HepG2 (cell line): ENCODE measurements around the gene HCK. TPM values are rescaled to one million over a fixed set of nuclear protein-coding genes. Genes with fewer than 3 reads are reported as not detected.

Experiments used
- AGO1 ChIP-seq: fragments of 200-400 bp; formaldehyde crosslinking; IDR thresholded peaks from 2 replicates; pipeline ENCODE4 v1.6.1; 2017; ENCODE audit warnings: mild to moderate bottlenecking, low read depth, low read length, moderate library complexity; ENCODE audit not compliant: poor library complexity, severe bottlenecking
- BORCS8-MEF2B ChIP-seq: sonication (generic); formaldehyde crosslinking; IDR thresholded peaks from 2 replicates; pipeline ENCODE4 v1.8.0; 2022; ENCODE audit warnings: mild to moderate bottlenecking, missing genetic modification reagents
- CAMTA2 ChIP-seq: sonication (generic); formaldehyde crosslinking; IDR thresholded peaks from 2 replicates; pipeline ENCODE4 v1.4.0; 2020; ENCODE audit warnings: mild to moderate bottlenecking, missing genetic modification reagents, borderline replicate concordance
- CBX5 ChIP-seq: sonication (generic); formaldehyde crosslinking; IDR thresholded peaks from 2 replicates; pipeline ENCODE4 v1.4.0; 2020; ENCODE audit warnings: missing genetic modification reagents, borderline replicate concordance
- CREM ChIP-seq, 2 experiments: sonication (generic) in 1 of 2; formaldehyde crosslinking in 1 of 2; IDR thresholded peaks; 2 replicates each; pipeline versions ENCODE4 v1.4.0 to v1.6.1; 2016 to 2020; ENCODE audit warnings: antibody characterized with exemption in 1 of 2, mild to moderate bottlenecking in 1 of 2, missing genetic modification reagents in 1 of 2
- CTCF ChIP-seq: sonication (generic); formaldehyde crosslinking; IDR thresholded peaks from 2 replicates; pipeline ENCODE4 v1.5.0; 2020; ENCODE audit warnings: mild to moderate bottlenecking, missing genetic modification reagents, moderate library complexity
- ELF1 ChIP-seq: sonication (generic); formaldehyde crosslinking; IDR thresholded peaks from 2 replicates; pipeline ENCODE4 v1.4.0; 2020; ENCODE audit warnings: missing genetic modification reagents
- ERF ChIP-seq: IDR thresholded peaks from 2 replicates; pipeline ENCODE4 v1.6.1; 2018; ENCODE audit warnings: missing biosample characterization, missing genetic modification reagents
- FOXP4 ChIP-seq: sonication (generic); formaldehyde crosslinking; IDR thresholded peaks from 2 replicates; pipeline ENCODE4 v1.4.0; 2020; ENCODE audit warnings: missing genetic modification reagents
- GABPB1 ChIP-seq: IDR thresholded peaks from 2 replicates; pipeline ENCODE4 v1.6.1; 2016; ENCODE audit warnings: mild to moderate bottlenecking, missing genetic modification reagents, moderate library complexity, missing compliant biosample characterization
- GPN1 ChIP-seq: sonication (generic); formaldehyde crosslinking; IDR thresholded peaks from 2 replicates; pipeline ENCODE4 v1.5.1; 2020; ENCODE audit warnings: missing genetic modification reagents, borderline replicate concordance
- HNRNPL ChIP-seq: fragments of 200-400 bp; formaldehyde crosslinking; IDR thresholded peaks from 2 replicates; pipeline ENCODE4 v1.6.1; 2017; ENCODE audit warnings: mild to moderate bottlenecking, low read depth, low read length
- IKZF1 ChIP-seq: fragments of 450-650 bp; IDR thresholded peaks from 2 replicates; pipeline ENCODE4 v1.7.1; 2016
- REL ChIP-seq: sonication (generic); formaldehyde crosslinking; conservative IDR thresholded peaks from 2 replicates; pipeline ENCODE4 v1.8.0; 2022; ENCODE audit warnings: mild to moderate bottlenecking, missing genetic modification reagents, moderate library complexity
- RXRA ChIP-seq: sonication (generic); formaldehyde crosslinking; IDR thresholded peaks from 2 replicates; pipeline ENCODE4 v1.5.1; 2020; ENCODE audit warnings: missing genetic modification reagents
- SMAD9 ChIP-seq: sonication (generic); formaldehyde crosslinking; IDR thresholded peaks from 2 replicates; pipeline ENCODE4 v1.5.1; 2020; ENCODE audit warnings: mild to moderate bottlenecking, missing genetic modification reagents
- SRSF1 ChIP-seq: fragments of 200-400 bp; formaldehyde crosslinking; optimal IDR thresholded peaks from 2 replicates; pipeline ENCODE3; 2017; ENCODE audit warnings: mild to moderate bottlenecking, low read depth, low read length, moderate library complexity
- TBX2 ChIP-seq: sonication (generic); formaldehyde crosslinking; IDR thresholded peaks from 2 replicates; pipeline ENCODE4 v1.5.0; 2020; ENCODE audit warnings: missing genetic modification reagents, mild to moderate bottlenecking, borderline replicate concordance
- XRCC5 ChIP-seq: fragments of 200-400 bp; formaldehyde crosslinking; optimal IDR thresholded peaks from 2 replicates; pipeline ENCODE3; 2017; ENCODE audit warnings: mild to moderate bottlenecking, low read length
- ZBTB20 ChIP-seq: sonication (generic); formaldehyde crosslinking; IDR thresholded peaks from 2 replicates; pipeline ENCODE4 v1.8.1; 2023; ENCODE audit warnings: missing genetic modification reagents, low read depth, mild to moderate bottlenecking, borderline replicate concordance
- ZFP62 ChIP-seq: sonication (generic); formaldehyde crosslinking; IDR thresholded peaks from 2 replicates; pipeline ENCODE4 v1.4.0; 2020; ENCODE audit warnings: missing genetic modification reagents
- ZMYM4 ChIP-seq: sonication (generic); formaldehyde crosslinking; IDR thresholded peaks from 2 replicates; pipeline ENCODE4 v1.8.1; 2023; ENCODE audit warnings: mild to moderate bottlenecking, missing genetic modification reagents
- ZNF121 ChIP-seq: sonication (generic); formaldehyde crosslinking; IDR thresholded peaks from 2 replicates; pipeline ENCODE4 v1.5.0; 2020; ENCODE audit warnings: mild to moderate bottlenecking, missing genetic modification reagents
- ZNF207 ChIP-seq: fragments of 450-650 bp; IDR thresholded peaks from 2 replicates; pipeline ENCODE4 v1.6.1; 2016; ENCODE audit warnings: antibody characterized with exemption, borderline replicate concordance
- ZNF234 ChIP-seq: sonication (generic); formaldehyde crosslinking; conservative IDR thresholded peaks from 2 replicates; pipeline ENCODE4 v1.5.1; 2020; ENCODE audit warnings: mild to moderate bottlenecking, missing genetic modification reagents
- ZNF274 ChIP-seq: sonication (generic); formaldehyde crosslinking; IDR thresholded peaks from 2 replicates; pipeline ENCODE4 v1.5.1; 2020; ENCODE audit warnings: mild to moderate bottlenecking, missing genetic modification reagents
- ZNF614 ChIP-seq: IDR thresholded peaks from 2 replicates; pipeline ENCODE4 v1.6.1; 2018; ENCODE audit warnings: missing biosample characterization, missing genetic modification reagents, inconsistent platforms, borderline replicate concordance
- ZNF678 ChIP-seq: sonication (generic); formaldehyde crosslinking; IDR thresholded peaks from 2 replicates; pipeline ENCODE4 v1.4.0; 2020; ENCODE audit warnings: mild to moderate bottlenecking, missing genetic modification reagents
- ZNF768 ChIP-seq: sonication (generic); formaldehyde crosslinking; IDR thresholded peaks from 2 replicates; pipeline ENCODE4 v1.4.0; 2020; ENCODE audit warnings: missing genetic modification reagents
- polyA plus RNA-seq, 8 experiments: library from polyadenylated mRNA; depleted of rRNA in 3 of 8; stranded (reverse) in 7 of 8; unstranded in 1 of 8; fragments of >200 nt; fragmentation: Illumina TruSeq in 4 of 8; extraction: Trizol in 4 of 8; gene quantifications; 2 replicates each; pipeline versions ENCODE4 v1.2.1 to v1.2.3, GENCODE V29; 2011 to 2016; ENCODE audit warnings: low read depth in 4 of 8, missing spikeins in 1 of 8, mixed read lengths in 1 of 8; ENCODE audit not compliant: insufficient read depth in 1 of 8
- total RNA-seq, 5 experiments: library from RNA; depleted of rRNA; stranded (reverse); fragments of >200 nt; fragmentation: Illumina TruSeq; extraction: Trizol; gene quantifications; 2 replicates each; pipeline ENCODE4 v1.2.3, GENCODE V29; 2016; ENCODE audit warnings: low read depth in 1 of 5
- TF ChIP-seq, protein P1 (sequence below): IDR thresholded peaks from 2 replicates; pipeline ENCODE4 v1.6.1; 2016; ENCODE audit warnings: missing genetic modification reagents, missing compliant biosample characterization

HCK gene
- total and polyA plus RNA-seq, 2 of the 13 experiments (the other 11 are each of a cell fraction or from before 2014, with no cell fraction given): 0.04 TPM; not detected in 1

DNA sequence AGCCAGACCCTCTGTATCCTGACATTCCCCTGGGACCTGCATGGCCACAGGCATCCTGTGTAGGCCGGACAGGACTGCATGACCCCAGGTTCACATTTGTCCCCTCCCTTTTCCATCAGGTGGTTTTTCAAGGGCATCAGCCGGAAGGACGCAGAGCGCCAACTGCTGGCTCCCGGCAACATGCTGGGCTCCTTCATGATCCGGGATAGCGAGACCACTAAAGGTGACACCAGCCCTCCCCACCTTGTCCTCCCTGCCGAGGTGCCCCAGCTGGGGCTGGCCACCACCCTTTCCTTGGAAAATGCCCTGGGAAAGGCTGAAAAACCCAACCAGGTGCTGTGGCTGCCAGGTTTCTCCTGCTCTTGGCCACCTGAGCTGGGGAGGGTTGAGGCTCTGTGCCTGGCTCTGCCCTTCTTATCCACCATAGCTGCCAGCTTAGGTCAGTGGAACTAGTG is 27.6 kb downstream of the HCK start (continued):
- TF ChIP-seq BORCS8-MEF2B (CRISPR knock-in tag): no peak
- TF ChIP-seq SRSF1: no peak
- peak; percentile 31; the same call in 1 of the 2 replicates for TF ChIP-seq ZNF274 (CRISPR knock-in tag)
- TF ChIP-seq CTCF: peak; percentile 81
- TF ChIP-seq CREM (IDR thresholded peaks at IDR 0.05): no peak
- no peak for TF ChIP-seq CREM (CRISPR knock-in tag; IDR thresholded peaks at IDR 0.05)
- TF ChIP-seq GABPB1: peak; percentile 81
- no peak for TF ChIP-seq CAMTA2 (CRISPR knock-in tag)
- TF ChIP-seq, protein P1, sequence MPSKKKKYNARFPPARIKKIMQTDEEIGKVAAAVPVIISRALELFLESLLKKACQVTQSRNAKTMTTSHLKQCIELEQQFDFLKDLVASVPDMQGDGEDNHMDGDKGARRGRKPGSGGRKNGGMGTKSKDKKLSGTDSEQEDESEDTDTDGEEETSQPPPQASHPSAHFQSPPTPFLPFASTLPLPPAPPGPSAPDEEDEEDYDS (CRISPR knock-in tag): peak; percentile 48; the same call in 1 of the 2 replicates
- no peak for TF ChIP-seq ZNF207
- peak; percentile 54 for TF ChIP-seq FOXP4 (CRISPR knock-in tag)
- TF ChIP-seq ZNF768 (CRISPR knock-in tag): peak; percentile 46; the same call in 1 of the 2 replicates
- TF ChIP-seq XRCC5: peak; percentile 62
- TF ChIP-seq IKZF1: no peak
- TF ChIP-seq ZFP62 (CRISPR knock-in tag): no peak
- peak; percentile 88 for TF ChIP-seq ZMYM4
- TF ChIP-seq CBX5: peak; percentile 14; the same call in 1 of the 2 replicates
- no peak for TF ChIP-seq REL (CRISPR knock-in tag)
- peak; percentile 72 for TF ChIP-seq ELF1 (CRISPR knock-in tag)
- TF ChIP-seq ZNF234 (CRISPR knock-in tag): no peak
- TF ChIP-seq HNRNPL: no peak
- TF ChIP-seq ZBTB20 (CRISPR knock-in tag): 0 out of 2 replicates have a peak, but pooled peaks have one; percentile 41
- TF ChIP-seq RXRA (CRISPR knock-in tag): peak; percentile 72
- no peak for TF ChIP-seq SMAD9 (CRISPR knock-in tag)
- no peak for TF ChIP-seq ZNF678
- peak; percentile 100 for TF ChIP-seq ZNF121 (CRISPR knock-in tag)
- TF ChIP-seq TBX2 (CRISPR knock-in tag): peak; percentile 61; the same call in 1 of the 2 replicates
- no peak for TF ChIP-seq ERF
- TF ChIP-seq ZNF614 (CRISPR knock-in tag): peak; percentile 33; the same call in 1 of the 2 replicates
- no peak for TF ChIP-seq GPN1 (CRISPR knock-in tag)
- TF ChIP-seq AGO1: no peak
